ENCODE results near the gene TEX29. TPM values are rescaled to one million over a fixed set of nuclear protein-coding genes. Genes with fewer than 3 reads are reported as not detected.

The TEX29 gene
- total RNA-seq, 1 donor from 2014 or later: 0.81 TPM

- no peak for TF ChIP-seq CTCF (IDR thresholded peaks at IDR 0.05)
- DNase-seq (no peak), ATAC-seq (no peak)
- Histone ChIP-seq H3K27ac (no peak overlapping the region), H3K27me3 (no peaks in the 10 kb centered on the region), H3K4me3 (no peak overlapping the region), H3K4me1 (no peaks in the 10 kb centered on the region), H3K36me3 (no peaks in the 10 kb centered on the region), H3K9me3 (no peaks in the 10 kb centered on the region)
- intact Hi-C loops (cut with DNase I): no loop called here
Measured at GRCh38 chr13:111345682-111346081, 25.2 kb downstream of the TEX29 start.

- no peak for ATAC-seq
- DNase-seq: no peak
- TF ChIP-seq CTCF (IDR thresholded peaks at IDR 0.05): no peak
- intact Hi-C loops (cut with DNase I): no loop called here
- Histone ChIP-seq H3K27ac (no peak overlapping the region), H3K9me3 (no peaks in the 10 kb centered on the region), H3K4me3 (no peak overlapping the region), H3K27me3 (no peaks in the 10 kb centered on the region), H3K4me1 (no peaks in the 10 kb centered on the region), H3K36me3 (no peaks in the 10 kb centered on the region)
Measured at GRCh38 chr13:111346101-111346680, 25.7 kb downstream of the TEX29 start.

DNA sequence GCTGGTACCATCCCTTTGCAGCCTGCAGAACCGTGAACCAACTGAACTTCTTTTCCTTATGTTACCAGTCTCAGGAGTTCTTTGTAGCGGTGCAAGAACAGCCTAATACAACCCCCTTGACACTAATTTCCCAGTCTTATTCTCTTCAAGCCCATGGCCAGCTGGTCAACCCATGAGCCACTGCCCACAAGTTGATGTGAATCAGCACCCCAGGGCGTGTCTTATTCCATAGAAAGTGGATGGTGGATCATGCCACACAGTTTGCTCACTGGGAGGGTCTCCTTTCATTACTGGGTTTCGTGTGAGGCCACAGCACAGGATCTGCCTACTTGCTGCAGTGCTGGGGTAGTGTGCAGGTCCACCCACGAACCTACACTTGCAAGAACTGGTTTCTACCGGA lies 27.0 kb downstream of the TEX29 start:
- H3K36me3 ChIP-seq: no peaks in the 10 kb centered on the region
- ATAC-seq (no peak), DNase-seq (no peak)
- no peak for TF ChIP-seq CTCF (IDR thresholded peaks at IDR 0.05)
- H3K27ac ChIP-seq: no peak overlapping the region
- H3K9me3 ChIP-seq: no peaks in the 10 kb centered on the region
- H3K27me3 ChIP-seq: no peaks in the 10 kb centered on the region
- H3K4me1 ChIP-seq: no peaks in the 10 kb centered on the region
- no peak overlapping the region for H3K4me3 ChIP-seq
- intact Hi-C loops (cut with DNase I): no loop called here

DNA sequence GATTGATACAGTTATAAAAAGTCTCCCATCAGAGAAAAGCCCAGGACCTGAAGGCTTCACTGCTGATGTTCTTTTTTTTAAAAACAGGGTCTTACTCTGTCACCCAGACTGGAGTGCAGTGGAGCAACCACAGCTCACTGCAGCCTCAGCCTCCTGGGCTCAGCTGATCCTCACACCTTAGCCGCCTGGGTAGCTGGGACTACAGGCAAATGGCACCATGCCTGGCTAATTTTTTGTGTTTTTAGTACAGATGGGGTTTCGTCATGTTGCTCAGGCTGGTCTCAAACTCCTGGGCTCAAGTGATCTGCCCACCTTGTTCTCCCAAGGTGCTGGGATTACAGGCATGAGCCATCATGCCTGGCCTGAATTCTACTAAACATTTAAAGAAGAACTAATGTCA lies 33.1 kb downstream of the TEX29 start:
- H3K9me3 ChIP-seq: no peaks in the 10 kb centered on the region
- intact Hi-C loops (cut with DNase I): no loop called here
- no peaks in the 10 kb centered on the region for H3K27me3 ChIP-seq
- TF ChIP-seq CTCF (IDR thresholded peaks at IDR 0.05): no peak
- DNase-seq: no peak
- H3K27ac ChIP-seq: no peak overlapping the region
- ATAC-seq: no peak
- H3K36me3 ChIP-seq: no peaks in the 10 kb centered on the region
- H3K4me1 ChIP-seq: no peaks in the 10 kb centered on the region
- H3K4me3 ChIP-seq: no peak overlapping the region

DNA sequence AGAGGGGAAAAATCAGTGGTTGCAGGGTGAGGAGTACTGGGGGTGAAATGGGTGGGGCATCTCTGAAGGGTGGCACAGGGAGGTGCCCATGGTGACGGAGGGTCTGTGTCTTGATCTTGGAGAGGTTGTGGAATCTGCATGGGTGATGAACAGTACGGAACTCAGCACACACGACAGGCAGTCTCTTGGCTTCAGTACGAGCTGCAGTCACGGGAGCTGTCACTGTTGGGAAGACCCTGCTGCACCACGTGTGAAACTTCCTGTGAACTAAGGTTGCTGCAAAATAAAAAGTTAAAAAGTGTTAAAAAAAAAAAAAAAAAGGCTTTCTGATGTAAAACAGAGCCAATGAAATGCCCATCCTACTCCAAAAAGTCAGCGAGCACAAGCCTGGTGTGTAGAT lies 34.3 kb downstream of the TEX29 start:
- intact Hi-C loops (cut with DNase I): no loop called here
- no peak for TF ChIP-seq CTCF (IDR thresholded peaks at IDR 0.05)
- DNase-seq: no peak
- Histone ChIP-seq H3K27ac (no peak overlapping the region), H3K9me3 (no peaks in the 10 kb centered on the region), H3K36me3 (no peaks in the 10 kb centered on the region), H3K4me3 (no peak overlapping the region), H3K27me3 (no peaks in the 10 kb centered on the region), H3K4me1 (no peaks in the 10 kb centered on the region)
- no peak for ATAC-seq

DNA sequence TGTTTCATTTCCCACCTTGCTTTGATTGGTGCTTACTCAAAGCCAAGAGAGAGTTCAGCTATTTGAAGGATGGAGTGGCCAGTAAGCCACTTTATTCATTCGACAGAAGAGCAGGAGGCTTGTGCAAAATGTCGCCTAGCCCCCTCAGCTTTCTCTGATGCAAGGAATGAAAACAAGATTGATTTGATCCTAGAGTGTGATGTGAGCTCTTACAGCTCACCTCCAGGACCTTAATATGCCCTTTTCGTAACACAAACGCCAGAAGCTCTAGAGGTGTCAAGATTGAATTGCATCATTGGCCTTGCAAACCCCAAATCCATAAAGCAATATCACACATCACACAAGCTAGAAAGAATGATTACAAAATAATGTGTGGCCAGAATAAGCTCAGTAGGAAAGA lies 36.4 kb downstream of the TEX29 start:
- no peaks in the 10 kb centered on the region for H3K27me3 ChIP-seq
- ATAC-seq: no peak
- H3K27ac ChIP-seq: no peak overlapping the region
- H3K9me3 ChIP-seq: no peaks in the 10 kb centered on the region
- no peak for DNase-seq
- intact Hi-C loops (cut with DNase I): no loop called here
- TF ChIP-seq CTCF (IDR thresholded peaks at IDR 0.05): no peak
- no peaks in the 10 kb centered on the region for H3K36me3 ChIP-seq
- no peak overlapping the region for H3K4me3 ChIP-seq
- H3K4me1 ChIP-seq: no peaks in the 10 kb centered on the region

Measured in upper lobe of right lung (tissue), 1 donor.